ENCODE data around the gene SLC17A6.

Gene SLC17A6

GRCh38 chr11:22337596-22338485 is at the start of gene SLC17A6:
TSS of gene SLC17A6 (plus strand) at chr11:22338381. CDS start at chr11:22338534, 153 bp downstream.
- no peak for DNase-seq

- DNase-seq = no peak
These were observed 35.8 kb upstream of the SLC17A6 start for GRCh38 chr11:22302368-22302767.

- DNase-seq = peak; percentile 1
These were observed 33.7 kb upstream of the SLC17A6 start for GRCh38 chr11:22304337-22304961.

- DNase-seq = no peak
These were observed 20.5 kb upstream of the SLC17A6 start for GRCh38 chr11:22317656-22318055.

DNA sequence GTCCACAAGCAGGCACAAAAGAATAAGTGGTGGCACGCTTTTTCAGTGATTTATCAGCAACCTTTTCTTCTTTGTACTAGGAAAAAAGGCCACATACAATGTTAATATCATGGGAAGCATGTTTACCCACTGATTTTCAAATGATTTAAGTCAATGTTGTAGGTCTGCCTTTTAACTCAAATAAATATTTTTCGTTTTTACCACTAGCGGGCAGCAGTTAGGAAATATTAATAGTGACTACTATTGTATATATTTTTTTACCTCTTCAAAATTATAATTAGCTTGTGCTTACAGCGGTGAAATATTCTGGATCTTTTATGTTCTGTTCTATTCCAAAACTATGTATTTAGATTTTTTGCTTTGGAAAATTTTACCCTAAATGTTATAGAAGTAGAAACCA is 6.4 kb upstream of the SLC17A6 start:
- no peak for DNase-seq

DNA sequence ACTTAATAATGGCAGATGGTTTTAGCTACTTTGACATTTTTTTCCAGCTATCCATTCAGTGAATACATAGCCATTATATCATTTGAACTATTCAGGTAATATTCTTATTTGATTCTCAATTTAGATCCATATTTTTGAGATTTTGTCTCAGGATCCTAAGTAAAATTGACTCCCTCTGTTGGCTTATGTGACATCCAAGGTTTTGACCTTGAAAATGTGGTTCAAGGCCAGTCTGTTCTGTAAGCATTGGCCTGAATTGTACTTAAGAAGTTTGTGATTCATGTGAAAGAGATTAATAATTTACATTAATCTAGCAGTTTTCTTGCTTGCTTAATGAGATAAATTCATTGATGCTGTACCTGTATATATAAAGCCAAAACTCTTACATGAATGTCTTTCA is 1.6 kb upstream of the SLC17A6 start:
- DNase-seq = no peak

- DNase-seq = no peak
These were observed 1.4 kb downstream of the SLC17A6 start for GRCh38 chr11:22339611-22340010.

GRCh38 chr11:22340235-22340634 is 2.1 kb downstream of the SLC17A6 start:
- DNase-seq = no peak

- DNase-seq = no peak
These were observed 2.8 kb downstream of the SLC17A6 start for GRCh38 chr11:22340701-22341587.

DNA sequence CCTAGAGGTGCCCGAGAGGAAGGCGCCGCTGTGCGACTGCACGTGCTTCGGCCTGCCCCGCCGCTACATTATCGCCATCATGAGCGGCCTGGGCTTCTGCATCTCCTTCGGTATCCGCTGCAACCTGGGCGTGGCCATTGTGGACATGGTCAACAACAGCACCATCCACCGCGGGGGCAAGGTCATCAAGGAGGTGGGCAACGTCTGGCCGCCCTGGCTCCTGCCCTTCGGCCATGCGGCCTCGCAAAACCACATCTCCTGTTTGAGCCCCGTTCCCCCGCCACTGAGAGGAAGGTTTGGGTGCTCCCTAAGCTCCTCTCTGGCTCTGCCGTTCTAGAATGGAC is 3.4 kb downstream of the SLC17A6 start:
- DNase-seq = no peak

DNA sequence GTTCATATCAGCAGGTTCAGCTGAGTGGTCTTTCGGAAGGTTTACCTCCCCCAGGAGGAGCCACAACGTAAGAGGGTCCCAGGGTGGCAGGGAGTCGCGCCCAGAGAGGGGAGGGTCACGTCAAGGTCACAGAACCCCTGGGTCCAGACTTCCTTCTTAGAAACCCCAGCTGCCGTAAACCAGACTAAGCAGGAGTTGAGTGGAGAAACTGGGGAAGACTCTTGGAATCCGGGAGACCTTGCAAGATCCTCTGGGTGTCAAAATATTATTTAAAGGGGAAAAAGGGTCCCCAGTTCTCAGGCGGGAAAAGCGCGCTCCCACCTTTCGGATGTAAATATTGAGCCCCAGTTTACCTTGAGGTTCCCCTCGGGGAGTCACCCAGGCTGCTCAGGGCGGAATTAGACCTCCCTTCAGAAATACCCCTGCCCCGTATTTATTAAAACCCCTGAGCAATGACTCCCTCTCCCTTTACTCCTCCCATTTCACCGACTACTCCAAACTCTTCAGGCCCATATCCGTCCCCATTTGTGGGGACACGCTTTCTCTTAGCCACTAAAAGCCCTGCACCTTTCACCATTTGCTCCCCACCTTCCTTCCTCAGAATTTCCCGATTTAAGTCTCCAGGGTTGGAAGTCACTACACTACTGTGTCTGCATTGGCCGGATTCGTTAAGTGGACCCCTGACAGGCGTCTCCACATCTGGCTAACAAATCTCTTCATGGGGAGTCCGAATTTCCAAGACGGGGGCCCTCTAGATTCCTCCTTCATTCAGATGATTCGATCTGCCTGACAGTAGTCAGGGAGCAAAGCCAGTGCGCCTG is 4.2 kb downstream of the SLC17A6 start:
- no peak for DNase-seq

DNA sequence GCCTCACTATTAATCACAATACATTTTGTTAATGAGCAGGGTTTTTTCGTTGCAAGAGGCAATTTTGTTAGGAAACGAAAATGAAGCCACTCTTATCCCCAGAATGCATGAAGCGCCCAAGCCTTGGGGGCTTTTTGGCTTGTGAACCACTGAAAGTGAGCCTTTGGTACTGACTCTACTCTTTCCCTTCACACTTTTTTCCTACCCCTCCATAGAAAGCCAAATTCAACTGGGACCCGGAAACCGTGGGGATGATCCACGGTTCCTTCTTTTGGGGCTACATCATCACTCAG is 4.8 kb downstream of the SLC17A6 start:
- no peak for DNase-seq

DNA sequence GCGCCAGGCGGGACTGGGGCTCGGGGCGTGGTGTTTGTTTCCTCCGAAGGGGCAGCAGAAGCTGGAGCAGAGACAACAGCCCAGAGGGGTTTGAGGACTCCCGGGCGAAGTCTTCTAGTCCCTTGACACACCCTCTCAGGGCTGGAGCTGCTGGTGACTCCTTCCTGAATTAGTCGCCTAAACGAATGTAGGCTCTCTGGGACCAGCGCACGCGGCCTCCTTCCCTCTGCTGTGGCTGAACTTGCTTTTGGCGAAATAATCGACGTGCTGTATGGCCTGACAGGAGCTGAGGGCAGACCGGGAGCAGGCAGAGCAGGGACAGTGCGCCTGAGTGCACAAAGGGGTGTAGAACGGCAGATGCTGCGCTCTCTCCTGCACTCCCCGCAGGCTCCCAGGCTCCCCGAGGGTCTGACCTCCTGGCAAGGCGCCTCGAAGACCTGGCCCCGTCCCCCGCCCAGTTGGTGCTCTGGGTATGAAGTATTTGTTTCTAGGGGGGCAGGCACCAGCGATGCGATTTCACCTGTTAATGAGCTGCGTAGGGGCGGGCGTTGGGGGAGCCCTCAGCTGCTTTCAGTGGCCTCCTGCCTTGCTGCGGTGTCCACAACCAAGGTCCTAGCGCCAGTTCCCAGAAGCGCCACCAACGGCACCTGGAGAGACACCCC is 5.3 kb downstream of the SLC17A6 start:
- DNase-seq = no peak

GRCh38 chr11:22344081-22344480 is 5.9 kb downstream of the SLC17A6 start:
- no peak for DNase-seq

DNA sequence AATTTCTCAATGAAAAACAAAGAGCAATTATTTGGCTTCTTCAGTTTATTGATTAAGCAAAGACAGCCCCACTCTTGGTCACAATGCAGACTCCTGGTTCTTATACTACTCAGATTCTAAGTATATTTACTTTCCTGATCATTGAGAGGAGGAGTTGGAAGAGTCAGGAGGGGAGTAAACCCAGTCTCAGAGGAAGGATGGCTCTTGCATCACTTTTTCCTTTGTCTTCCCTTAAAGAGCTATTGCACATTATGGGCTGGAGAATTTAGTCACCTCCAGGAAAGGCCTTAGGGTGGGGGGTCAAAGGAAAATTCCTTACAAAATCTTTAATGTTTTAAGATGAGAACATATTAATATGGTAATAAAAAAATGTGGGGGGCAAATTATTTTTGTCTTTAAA is 8.1 kb downstream of the SLC17A6 start:
- DNase-seq = no peak

DNA sequence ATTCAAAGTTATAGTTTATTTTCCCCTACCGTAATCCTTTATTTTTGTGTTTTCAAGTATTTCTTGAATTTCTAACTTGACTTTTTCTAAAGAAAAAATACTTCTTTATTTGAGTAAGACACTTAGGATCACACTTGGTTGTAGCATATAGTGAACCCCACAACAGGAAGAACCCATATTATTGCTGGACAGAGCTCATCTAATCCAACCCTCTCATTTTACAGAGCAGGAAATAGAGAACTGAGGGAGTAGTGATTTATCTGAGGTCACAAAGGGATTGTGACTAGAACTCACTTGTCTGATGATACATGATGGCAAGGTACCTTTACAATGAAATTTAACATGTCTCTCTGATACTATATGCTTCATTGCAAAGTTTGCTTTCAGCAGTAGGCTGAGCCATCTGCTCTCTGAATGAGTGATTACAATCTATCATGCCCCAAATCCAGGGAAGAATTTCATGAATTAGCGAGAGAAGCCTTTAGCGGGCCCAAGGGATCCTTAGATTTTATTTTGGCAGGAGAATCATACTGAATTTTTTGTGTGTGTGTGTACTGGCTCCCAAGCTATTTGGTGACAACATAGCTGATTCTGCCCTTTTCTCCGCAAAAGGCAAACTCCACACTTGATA is 9.8 kb downstream of the SLC17A6 start:
- no peak for DNase-seq

DNA sequence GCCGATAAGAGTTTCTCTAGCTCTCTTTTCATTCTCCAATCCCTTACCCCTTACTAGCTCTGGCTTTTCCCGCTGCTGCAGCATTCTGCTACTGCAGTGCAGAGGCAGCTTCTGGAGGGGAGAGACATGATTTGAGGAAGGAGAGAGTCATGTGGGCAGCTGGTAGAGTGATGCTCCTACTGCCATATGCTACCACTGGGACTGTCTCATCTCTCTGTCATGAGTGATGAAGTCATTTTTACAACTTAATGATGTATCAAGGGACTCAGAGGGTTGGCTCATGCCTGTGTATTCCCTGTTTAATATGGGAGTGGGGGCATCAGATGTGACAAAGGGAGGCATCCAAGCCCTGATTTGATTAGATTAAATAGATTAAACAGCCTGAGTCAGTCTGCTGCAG is 11.3 kb downstream of the SLC17A6 start:
- DNase-seq = no peak

- DNase-seq = no peak
These were observed 21.1 kb downstream of the SLC17A6 start for GRCh38 chr11:22359295-22359694.

GRCh38 chr11:22371160-22371559 is 33.0 kb downstream of the SLC17A6 start:
- no peak for DNase-seq

DNA sequence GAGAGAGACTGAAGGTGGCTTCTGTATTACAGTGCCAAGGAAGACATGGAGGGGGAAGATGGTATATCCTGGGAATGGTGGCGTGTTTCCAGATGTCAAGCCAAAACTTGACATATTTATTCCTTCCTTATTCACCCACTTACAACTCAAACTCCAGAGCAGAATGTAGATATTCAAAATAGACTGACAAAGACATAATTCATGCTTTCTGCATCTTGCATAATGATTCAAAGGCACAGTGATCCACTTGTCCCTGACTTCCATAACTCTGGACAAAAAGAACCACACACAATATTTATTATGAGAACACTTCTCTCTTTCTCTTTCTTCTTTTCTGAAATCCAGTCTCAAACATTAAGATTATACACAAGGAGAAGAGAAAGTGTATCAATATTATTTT is 48.9 kb downstream of the SLC17A6 start:
- DNase-seq = no peak

DNA sequence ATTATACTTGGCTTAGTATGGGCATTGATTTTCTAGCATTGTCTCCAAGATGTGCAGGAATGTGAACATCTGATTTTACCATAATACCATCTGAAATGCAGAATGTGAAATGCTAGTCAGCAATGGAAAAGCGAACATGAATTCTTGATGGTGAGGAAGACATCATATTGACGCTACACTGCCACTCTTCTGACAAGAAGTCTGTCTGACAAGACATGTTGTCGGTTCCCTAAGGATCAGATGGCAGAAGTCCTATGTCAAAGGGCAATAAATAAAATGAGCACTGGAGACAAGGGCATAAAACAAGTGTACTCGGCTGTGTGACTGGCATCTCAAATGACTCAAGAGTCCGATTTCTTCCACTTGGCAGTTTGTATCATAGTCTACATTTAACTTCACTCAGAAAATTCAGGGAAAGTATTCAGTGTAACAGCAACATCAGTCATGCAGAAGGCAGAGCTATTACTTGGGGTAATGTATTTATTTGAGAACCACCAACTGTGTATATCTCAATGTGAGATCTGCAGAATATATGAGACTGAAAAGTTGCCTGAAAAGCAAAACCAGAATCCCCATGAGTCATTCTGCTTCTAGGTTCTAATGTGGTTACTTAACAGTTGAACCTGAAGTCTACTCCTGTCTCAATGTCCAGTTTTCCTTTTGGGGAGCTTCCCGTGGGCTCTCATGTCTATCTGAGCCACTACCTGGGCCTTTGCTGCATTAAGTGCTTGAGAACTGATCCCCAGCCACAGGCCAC is 51.5 kb downstream of the SLC17A6 start:
- DNase-seq = no peak
